Astrocyte of the cerebellum (primary cell): Measurements from ENCODE around the gene ADD1.

Experiments used
- DNase-seq: peaks from one replicate; pipeline ENCODE4 v3.0.0-alpha.2; 2011; ENCODE audit warnings: low read depth
- H3K4me3 ChIP-seq: 2 replicates; pipeline ENCODE4 v1.5.1; 2011; ENCODE audit warnings: mild to moderate bottlenecking, low read depth, low read length, moderate library complexity
- CTCF ChIP-seq: IDR thresholded peaks from 2 replicates; pipeline ENCODE4 v1.5.1; 2012; ENCODE audit warnings: low read length, low read depth, moderate library complexity, mild to moderate bottlenecking; ENCODE audit errors: missing control alignments
- in situ Hi-C: cut with HindIII; loops from 2 replicates; pipeline ENCODE4 v1.10.0; 2017; ENCODE audit warnings: low sequenced_read_pairs

ADD1 gene

GRCh38 chr4:2963966-2964471 lies 120.4 kb downstream of the ADD1 start:
- in situ Hi-C loops = loop anchor here (25.0 kb wide), 1 partner anchor 98 kb away; the partner anchor contains the start of genes HTT and HTT-AS
- no peak for TF ChIP-seq CTCF
- H3K4me3 ChIP-seq = peak overlapping the region; percentile 78
- DNase-seq = no peak

GRCh38 chr4:2964706-2965258 lies 121.1 kb downstream of the ADD1 start:
- in situ Hi-C loops = loop anchor here (25.0 kb wide), 1 partner anchor 98 kb away; the partner anchor contains the start of genes HTT and HTT-AS
- TF ChIP-seq CTCF = no peak
- H3K4me3 ChIP-seq = peak overlapping the region; percentile 78
- DNase-seq = no peak

- in situ Hi-C loops = loop anchor here (25.0 kb wide), 1 partner anchor 97 kb away; the partner anchor contains the start of genes HTT and HTT-AS
- no peak for TF ChIP-seq CTCF
- DNase-seq = no peak
- no peak overlapping the region for H3K4me3 ChIP-seq
Measured at GRCh38 chr4:2965262-2965661, 121.6 kb downstream of the ADD1 start.

- H3K4me3 ChIP-seq = no peak overlapping the region
- in situ Hi-C loops = loop anchor here (25.0 kb wide), 1 partner anchor 94 kb away; the partner anchor contains the start of genes HTT and HTT-AS
- TF ChIP-seq CTCF = no peak
- peak; percentile 55 for DNase-seq
Measured at GRCh38 chr4:2968381-2968780, 124.7 kb downstream of the ADD1 start.

DNA sequence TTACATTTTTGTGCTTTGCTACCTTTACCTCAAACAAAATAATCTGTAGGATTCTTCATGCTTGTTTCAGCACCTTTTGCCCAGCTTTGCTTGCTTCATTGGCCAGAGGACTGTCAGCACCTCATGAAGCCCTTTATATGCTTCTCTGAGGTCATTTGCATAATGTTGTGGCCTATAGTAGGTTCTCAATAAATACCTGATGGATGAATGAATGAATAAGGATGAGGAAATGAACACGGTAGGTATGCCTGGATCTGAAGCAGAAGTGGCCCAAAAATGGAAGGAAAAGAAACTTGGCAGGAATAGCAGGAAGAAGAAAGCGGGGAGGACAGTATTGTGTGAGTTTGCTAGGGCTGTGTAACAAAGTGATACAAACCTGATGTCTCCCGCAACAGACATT lies 127.6 kb downstream of the ADD1 start:
- DNase-seq = no peak
- in situ Hi-C loops = loop anchor here (25.0 kb wide), 1 partner anchor 91 kb away; the partner anchor contains the start of genes HTT and HTT-AS
- no peak for TF ChIP-seq CTCF
- H3K4me3 ChIP-seq = no peak overlapping the region

GRCh38 chr4:2977211-2978088 lies 133.8 kb downstream of the ADD1 start:
- no peak overlapping the region for H3K4me3 ChIP-seq
- TF ChIP-seq CTCF = no peak
- in situ Hi-C loops = no loop called here
- no peak for DNase-seq
